GM21717 (cell line): ENCODE data around the gene LRRK1.
A peak's percentile ranks its signal among the peaks of the same experiment; 100 is the strongest.

Experiments used
- ATAC-seq: cut with Tn5 transposase; IDR thresholded peaks from one replicate; pipeline ENCODE4 v1.9.1; 2021; ENCODE audit warnings: mild to moderate bottlenecking, moderate library complexity; ENCODE audit not compliant: unreplicated experiment

LRRK1 gene

GRCh38 chr15:100909565-100909964, 9.6 kb upstream of the LRRK1 start:
- ATAC-seq = no peak

GRCh38 chr15:100909989-100910955, 8.9 kb upstream of the LRRK1 start:
- no peak for ATAC-seq

GRCh38 chr15:100911086-100911485, 8.1 kb upstream of the LRRK1 start:
- no peak for ATAC-seq

- ATAC-seq = no peak
These were observed 5.2 kb upstream of the LRRK1 start for GRCh38 chr15:100913961-100914360.

GRCh38 chr15:100914876-100915275, 4.3 kb upstream of the LRRK1 start:
- no peak for ATAC-seq

- ATAC-seq = peak; percentile 60
These were observed 995 bp upstream of the LRRK1 start for GRCh38 chr15:100918034-100918689.

- ATAC-seq = no peak
These were observed 586 bp downstream of the LRRK1 start for GRCh38 chr15:100919481-100920405.

- ATAC-seq = no peak
These were observed 1.5 kb downstream of the LRRK1 start for GRCh38 chr15:100920516-100921135.

GRCh38 chr15:100922192-100923040, 3.3 kb downstream of the LRRK1 start:
- ATAC-seq = no peak

GRCh38 chr15:100923076-100923475, 3.9 kb downstream of the LRRK1 start:
- no peak for ATAC-seq

- ATAC-seq = no peak
These were observed 4.7 kb downstream of the LRRK1 start for GRCh38 chr15:100923902-100924301.

GRCh38 chr15:100924436-100924835, 5.3 kb downstream of the LRRK1 start:
- no peak for ATAC-seq

GRCh38 chr15:100925480-100925879, 6.3 kb downstream of the LRRK1 start:
- ATAC-seq = no peak

GRCh38 chr15:100926258-100926657, 7.1 kb downstream of the LRRK1 start:
- ATAC-seq = no peak

GRCh38 chr15:100926971-100927756, 8.0 kb downstream of the LRRK1 start:
- no peak for ATAC-seq

GRCh38 chr15:100928632-100929280, 9.6 kb downstream of the LRRK1 start:
- ATAC-seq = no peak

GRCh38 chr15:100929641-100930042, 10.5 kb downstream of the LRRK1 start:
- no peak for ATAC-seq

- no peak for ATAC-seq
These were observed 11.2 kb downstream of the LRRK1 start for GRCh38 chr15:100930306-100930848.
